Fibroblast of villous mesenchyme (primary cell): ENCODE data around the gene MRGPRF. TPM values are rescaled to one million over a fixed set of nuclear protein-coding genes. Genes with fewer than 3 reads are reported as not detected.

Experiments used
- DNase-seq: peaks from one replicate; pipeline ENCODE4 v3.0.0-alpha.2; 2010; ENCODE audit warnings: low read depth
- H3K4me3 ChIP-seq: 2 replicates; pipeline ENCODE4 v1.5.1; 2011; ENCODE audit warnings: low read depth, mild to moderate bottlenecking, low read length
- CTCF ChIP-seq: IDR thresholded peaks from 2 replicates; pipeline ENCODE4 v1.5.1; 2012; ENCODE audit warnings: low read depth, mild to moderate bottlenecking, low read length; ENCODE audit not compliant: insufficient read depth
- total RNA-seq: library from RNA; depleted of rRNA; stranded (reverse); fragments of >200 nt; gene quantifications from 2 replicates; pipeline ENCODE4 v1.2.3, GENCODE V29; 2012

MRGPRF gene
- total RNA-seq, 1 donor: 61.3 TPM

GRCh38 chr11:69058511-69059270 is 45.6 kb upstream of the MRGPRF start:
- no peak overlapping the region for H3K4me3 ChIP-seq
- DNase-seq: no peak
- TF ChIP-seq CTCF: no peak

- DNase-seq: no peak
- no peak for TF ChIP-seq CTCF
- H3K4me3 ChIP-seq: no peak overlapping the region
Measured at GRCh38 chr11:69057801-69058200, 44.8 kb upstream of the MRGPRF start.

- DNase-seq: no peak
- no peak for TF ChIP-seq CTCF
- no peak overlapping the region for H3K4me3 ChIP-seq
Measured at GRCh38 chr11:69057236-69057635, 44.2 kb upstream of the MRGPRF start.

- H3K4me3 ChIP-seq: no peak overlapping the region
- DNase-seq: no peak
- no peak for TF ChIP-seq CTCF
Measured at GRCh38 chr11:69055598-69056516, 42.8 kb upstream of the MRGPRF start.

GRCh38 chr11:69055212-69055586 is 42.2 kb upstream of the MRGPRF start:
- no peak for DNase-seq
- TF ChIP-seq CTCF: no peak
- H3K4me3 ChIP-seq: no peak overlapping the region

GRCh38 chr11:69054397-69055211 is 41.6 kb upstream of the MRGPRF start:
- H3K4me3 ChIP-seq: no peak overlapping the region
- TF ChIP-seq CTCF: no peak
- no peak for DNase-seq
